Activated CD4-positive, CD25-positive, alpha-beta regulatory T cell (primary cell): ENCODE results near the gene ARHGEF11.

ENCODE experiments used
- DNase-seq, 4 experiments: peaks; one replicate each; lab custom pipeline; 2025; lab: John Stamatoyannopoulos, UW

The ARHGEF11 gene

DNA sequence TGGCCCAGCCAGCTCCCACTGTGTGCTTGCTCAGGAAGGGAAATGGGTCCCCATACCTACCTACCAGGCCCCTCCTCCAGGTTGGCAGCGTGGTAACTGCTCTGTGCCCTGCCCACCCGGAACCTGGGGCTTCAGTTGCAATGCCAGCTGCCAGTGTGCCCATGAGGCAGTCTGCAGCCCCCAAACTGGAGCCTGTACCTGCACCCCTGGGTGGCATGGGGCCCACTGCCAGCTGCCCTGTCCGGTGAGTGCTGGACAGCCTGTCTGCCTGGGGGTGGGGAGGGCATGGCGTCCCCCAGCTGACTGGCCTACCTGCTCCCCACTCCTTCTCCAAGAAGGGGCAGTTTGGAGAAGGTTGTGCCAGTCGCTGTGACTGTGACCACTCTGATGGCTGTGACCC lies 135.9 kb downstream of the ARHGEF11 start:
- DNase-seq, result no peak

DNA sequence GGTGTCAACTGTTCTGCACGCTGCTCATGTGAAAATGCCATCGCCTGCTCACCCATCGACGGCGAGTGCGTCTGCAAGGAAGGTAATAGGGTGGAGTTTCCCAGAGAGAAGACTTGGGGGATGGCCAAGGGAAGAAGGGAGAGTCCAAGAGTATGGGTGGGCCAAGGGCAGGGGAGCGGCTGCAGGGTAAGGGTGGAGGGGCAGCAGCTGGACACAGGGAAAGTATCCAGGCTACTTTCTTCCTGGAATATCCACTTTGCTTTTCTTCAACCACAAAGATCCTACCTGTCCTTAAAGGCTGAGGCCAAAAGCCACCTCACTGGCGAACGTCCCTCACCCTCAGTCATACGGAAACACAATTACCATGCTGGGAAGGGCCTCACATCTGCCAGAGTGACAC lies 136.6 kb downstream of the ARHGEF11 start:
- DNase-seq, result no peak

DNA sequence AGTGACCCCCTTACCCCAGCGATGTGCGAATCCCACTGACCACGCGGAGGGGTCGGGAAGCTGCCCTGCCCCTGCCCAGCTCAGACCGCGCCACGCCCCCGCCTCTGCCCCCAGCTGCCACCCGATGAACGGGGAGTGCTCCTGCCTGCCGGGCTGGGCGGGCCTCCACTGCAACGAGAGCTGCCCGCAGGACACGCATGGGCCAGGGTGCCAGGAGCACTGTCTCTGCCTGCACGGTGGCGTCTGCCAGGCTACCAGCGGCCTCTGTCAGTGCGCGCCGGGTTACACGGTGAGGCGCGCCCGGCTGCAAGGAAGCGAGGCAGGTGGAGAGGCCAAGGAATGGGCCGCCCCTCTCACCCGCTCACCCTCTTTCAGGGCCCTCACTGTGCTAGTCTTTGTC lies 137.0 kb downstream of the ARHGEF11 start:
- DNase-seq, result no peak

DNA sequence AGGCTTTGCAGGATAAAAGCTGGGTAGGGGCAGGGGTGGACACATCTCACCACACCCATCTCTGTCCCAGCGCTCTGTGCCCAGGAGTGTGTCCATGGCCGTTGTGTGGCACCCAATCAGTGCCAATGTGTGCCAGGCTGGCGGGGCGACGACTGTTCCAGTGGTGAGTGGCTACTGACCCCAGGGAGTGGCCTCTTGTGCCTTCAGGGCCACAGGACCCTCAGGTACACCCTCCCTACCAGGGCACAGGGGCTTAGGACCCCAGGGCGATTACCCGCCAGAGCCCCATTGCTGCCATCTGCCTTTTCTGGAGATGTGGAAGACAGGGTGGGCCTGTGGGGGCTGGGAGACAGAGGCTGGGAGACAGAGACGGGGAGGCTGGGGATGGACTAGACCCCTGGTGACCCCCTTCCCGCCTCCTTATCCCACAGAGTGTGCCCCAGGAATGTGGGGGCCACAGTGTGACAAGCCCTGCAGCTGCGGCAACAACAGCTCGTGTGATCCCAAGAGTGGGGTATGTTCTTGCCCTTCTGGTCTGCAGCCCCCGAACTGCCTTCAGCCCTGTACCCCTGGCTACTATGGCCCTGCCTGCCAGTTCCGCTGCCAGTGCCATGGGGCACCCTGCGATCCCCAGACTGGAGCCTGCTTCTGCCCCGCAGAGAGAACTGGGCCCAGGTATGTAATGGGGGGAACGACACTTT lies 139.2 kb downstream of the ARHGEF11 start:
- no peak for DNase-seq

DNA sequence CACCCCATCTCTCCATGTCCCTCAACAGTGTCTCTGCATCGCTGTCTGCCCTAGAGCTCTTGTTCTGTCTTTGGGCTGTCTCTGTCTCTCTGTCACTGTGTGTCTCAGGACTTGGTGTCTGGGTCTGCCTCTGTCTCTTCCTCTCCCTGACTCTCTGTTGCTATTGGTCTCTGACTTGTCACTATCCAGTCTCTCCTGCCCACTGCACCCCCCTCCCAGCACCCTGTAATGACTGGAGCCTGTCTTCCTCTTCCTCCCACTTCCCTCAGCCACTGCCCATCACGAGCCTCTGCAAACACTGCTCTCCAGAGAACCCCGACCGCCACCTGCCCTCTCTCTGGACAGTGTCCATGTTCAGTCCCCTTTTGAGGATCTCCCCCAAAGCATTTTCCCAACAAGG lies 139.9 kb downstream of the ARHGEF11 start:
- DNase-seq, result no peak

DNA sequence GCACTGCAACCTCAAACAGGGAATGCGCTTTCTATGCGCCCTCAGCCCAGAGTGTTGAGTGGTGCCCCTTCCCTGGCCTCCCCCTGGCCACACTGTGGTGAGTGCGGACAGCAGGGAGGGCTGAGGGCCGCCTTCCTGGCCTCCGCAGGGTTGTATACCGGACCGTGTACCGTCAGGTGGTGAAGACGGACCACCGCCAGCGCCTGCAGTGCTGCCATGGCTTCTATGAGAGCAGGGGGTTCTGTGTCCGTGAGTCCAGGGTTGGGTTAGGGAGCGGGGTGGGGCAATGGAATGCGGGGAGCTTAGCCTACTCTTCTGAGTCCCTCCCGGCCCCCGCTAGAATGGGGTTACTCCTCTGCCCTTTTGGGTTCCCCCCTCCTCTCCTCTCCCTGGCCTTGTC lies 140.4 kb downstream of the ARHGEF11 start:
- no peak for DNase-seq

DNA sequence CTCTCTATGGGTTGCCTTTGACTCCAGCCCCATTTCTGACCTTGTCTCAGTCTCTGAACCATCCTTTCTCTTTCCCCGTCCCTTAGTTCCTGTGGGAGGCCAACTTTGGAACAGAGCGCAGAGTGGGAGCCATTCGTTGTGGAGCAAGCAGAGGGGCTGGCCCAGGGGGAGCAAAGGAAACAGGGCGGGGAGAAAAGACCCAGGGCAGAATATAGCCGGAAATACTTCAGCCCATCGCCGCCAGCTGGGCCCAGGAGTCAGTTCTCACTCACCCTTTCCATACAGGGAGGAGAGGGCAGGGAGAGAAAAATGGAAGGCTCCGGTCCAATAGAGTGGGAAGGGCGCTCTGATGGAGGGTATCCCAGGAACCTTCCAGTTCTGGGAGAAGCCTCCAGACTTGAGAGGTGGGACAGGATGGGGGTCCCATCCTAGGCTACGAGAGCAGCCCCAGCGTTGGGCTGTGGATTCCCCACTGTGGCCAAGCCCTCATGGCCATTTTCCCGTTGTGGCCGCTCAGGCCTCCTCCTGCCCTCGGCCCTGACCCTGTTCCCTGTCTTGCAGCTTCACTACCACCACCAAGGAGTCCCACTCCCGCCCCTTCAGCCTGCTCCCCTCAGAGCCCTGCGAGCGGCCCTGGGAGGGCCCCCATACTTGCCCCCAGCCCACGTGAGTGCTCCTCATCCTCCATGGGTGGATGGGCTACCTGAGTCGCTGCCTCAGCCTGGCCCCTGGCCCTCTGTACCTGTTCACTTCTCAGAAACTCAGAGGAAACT lies 141.2 kb downstream of the ARHGEF11 start:
- DNase-seq, result no peak

DNA sequence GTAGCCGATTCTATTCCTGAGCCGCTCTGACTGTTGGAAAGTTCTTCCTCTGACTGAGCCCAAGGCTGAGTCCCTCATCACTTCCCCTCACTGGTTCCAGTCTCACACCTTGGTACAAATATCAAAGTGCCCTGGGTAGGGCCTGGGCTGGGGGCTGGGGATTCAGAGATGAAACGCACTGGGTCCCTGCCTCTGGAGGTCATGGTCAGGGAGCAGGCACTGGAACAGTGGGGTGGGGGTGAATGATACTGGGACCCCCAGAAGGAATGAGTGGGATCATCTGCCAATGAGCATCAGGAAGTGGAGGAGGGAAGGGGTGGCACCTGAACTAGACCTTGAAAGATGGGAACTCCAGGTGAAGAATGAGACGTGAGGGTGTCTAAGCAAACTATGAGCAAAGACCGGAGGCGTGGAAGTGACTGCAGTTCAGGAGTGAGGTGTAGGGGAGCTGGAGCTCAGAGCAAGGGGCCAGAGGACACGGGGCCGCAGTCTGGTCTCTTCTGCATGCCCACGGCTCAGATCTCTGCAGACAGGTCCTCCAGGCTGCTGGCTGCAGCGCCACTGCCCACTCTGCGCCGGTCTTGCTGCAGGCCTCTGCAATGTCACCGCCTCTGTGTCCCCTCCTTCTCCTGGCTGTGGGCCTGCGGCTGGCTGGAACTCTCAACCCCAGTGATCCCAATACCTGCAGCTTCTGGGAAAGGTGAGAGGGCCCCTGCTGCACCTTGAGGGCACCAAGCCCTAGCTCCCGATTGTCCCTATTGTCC lies 142.0 kb downstream of the ARHGEF11 start:
- no peak for DNase-seq

DNA sequence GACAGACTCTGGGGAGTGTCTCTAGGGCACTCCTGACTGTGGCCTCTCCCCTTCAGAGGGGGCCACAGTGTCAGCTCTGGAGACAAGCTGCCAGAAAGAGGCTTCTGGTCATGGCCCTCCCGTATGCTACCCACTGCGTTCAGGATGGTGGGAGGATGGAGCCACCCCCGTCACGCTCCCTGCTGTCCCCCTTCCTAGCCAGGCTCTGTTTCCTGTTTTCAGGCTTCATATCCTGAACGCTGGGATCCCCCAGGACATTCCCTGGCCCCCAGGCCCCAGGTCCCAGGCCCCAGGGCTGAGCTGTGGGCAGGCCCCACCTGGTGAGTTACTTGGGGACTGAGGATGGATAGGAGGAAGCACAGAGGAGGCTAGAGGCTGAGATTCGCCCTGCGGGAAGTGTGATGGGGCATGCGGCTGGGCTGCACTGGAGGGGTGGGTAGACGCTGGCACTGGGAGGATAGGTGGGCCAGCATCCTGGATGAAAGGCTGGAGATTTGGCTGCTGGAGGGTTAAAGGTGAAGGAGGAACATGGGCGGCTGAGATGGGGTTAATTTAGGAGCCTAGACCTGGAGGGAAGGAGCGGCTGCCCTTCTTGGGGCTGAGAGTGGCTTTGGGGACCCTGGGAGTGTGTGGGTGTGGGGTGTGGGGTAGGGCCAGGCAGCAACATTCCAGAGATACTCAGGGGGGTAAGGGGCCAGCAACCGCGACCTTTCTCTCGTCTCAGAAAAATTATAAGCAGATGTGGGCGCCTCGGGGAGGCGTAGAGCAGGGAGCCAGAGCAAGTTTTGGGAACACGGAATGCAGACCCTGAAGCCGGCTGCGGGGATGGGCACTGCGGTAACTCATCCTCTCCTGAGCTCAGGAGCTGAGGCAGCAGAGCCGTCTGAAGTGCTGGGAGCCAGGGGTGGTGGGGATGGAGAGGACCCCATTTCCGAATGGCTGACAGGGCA lies 143.3 kb downstream of the ARHGEF11 start:
- no peak for DNase-seq

DNA sequence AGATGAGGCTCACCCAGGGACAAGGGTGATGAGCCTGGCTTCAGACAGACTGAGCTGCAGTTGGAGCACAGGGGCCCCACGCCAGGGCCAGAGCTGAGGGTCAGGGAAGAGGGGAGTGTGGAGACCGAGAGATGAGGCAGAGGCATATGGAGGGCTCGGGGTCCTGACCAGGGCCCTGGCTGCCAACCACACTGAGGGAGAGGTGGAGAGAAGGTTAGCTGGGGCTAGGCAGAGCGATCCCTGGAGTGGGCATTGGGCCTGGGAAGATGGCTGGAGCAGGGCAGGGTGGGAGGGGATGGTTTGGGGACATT lies 144.0 kb downstream of the ARHGEF11 start:
- no peak for DNase-seq

DNA sequence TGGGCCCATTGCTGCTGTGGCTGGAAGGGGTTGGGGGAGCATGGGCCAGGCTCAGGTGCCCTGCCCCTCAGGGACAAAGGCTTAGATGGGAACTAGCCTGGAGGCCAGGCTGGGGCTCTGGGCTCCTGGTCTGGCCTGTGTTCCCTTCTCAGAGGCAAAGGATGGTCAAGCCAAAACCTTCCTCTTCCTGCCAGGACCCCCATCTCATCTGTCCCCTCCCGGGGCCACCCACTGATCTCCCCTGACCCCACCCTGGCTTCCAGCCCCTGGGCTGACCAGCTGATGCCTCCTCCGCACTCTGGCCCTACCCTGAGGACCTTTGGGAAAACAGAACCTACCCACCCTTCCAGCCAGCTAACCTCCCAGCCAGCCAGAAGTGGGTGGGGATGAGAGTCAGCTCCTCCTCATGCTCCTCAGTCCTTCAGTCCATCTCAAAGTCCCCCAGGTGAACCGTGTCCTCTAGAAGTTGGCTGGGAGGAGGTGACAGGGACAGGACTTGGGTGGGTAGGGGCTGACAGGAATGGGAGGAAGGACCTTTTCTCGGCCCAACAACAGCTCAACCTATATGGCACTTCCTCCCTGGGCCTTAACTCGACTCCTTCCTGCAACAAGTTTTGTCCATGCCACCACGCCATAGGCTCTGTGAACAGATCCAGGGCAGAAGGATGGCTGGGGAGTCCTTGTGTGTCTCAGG lies 144.5 kb downstream of the ARHGEF11 start:
- no peak for DNase-seq

DNA sequence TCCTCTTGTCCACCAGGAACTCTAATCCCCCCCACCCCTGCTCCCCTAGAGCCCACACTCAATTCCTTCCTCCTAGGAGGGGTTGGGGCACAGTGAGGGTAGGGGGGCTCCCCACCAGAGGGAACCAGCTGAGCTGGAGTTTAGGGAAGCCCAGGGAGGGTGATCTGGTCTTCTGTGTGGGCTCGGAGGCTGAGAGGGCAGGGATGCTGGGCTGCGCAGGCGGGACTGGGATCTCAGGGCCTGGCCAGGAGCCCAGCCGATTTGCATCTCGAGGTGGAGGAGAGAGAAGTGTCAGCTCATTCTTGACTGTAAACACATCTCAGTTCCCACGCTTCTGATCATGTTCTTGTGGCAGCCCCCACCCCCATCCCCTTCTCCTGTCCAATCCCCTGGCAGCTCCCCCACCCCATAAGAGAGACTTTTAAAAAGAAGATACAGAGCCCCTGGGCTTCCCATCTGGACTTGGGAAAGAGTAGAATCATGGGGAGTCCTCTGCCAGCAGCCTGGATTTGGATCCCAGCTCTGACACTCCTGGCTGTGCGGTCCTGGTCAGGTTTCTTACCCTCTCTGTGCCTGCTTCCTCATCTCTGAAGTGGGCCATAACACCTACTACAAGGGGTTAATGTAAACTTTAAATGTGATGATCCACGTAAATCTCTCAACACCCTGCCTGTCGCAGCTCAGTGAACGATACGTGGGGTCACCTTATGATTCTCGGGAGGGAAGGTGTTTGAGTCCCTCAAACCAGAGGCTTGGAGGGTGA lies 145.4 kb downstream of the ARHGEF11 start:
- DNase-seq, result no peak

DNA sequence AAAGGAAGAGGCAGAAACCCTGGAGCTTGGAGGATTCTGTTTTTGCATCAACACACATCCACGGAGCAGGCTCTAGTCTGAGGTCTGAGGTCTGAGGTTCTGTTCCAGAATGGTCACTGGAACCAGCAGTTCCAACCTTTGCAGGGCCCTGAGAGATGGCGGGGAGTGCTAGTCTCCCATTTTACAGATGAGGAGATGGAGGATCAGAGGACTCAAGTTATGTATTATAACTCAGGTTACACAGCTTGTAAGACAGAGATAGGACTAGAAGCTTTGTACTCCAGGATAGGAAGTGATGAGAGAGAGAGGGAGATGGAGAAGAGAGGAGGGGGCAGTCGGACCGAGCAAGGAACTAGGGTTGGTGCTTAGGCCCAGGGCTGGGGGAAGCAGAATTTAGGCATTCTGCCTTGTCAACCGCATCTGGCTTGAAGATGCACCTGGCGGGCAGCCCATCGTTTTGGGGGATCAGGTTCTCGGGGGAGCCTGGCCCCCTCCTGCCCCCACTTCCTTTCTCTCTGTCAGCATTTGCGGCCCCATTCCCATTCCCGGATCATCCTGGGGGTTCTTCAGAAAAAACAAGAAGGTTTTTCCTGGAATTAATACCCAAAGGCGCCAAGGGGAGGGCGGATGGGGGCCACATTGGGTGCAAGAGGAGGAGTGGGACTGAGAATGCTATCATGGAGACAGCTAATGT lies 146.4 kb downstream of the ARHGEF11 start:
- DNase-seq, result no peak

DNA sequence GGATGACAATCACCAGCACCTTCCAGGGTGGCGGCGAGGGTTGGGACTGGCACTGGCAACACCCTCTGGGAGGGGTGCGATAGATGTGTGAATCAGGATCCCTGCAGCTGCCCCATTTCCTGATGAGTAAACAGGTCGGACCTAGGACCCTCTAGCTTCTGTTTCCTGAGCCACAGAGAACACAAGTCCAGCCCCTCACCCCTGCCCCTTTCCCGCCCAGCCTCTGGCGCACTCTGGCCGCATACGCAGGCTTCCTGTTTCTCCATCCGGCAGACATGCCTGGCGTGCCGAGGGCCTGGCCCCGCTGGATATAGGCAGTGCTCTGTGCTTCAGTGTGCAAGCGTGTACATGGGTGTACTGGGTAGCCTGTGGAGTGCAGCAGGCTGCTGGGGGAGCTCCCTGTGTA lies 147.4 kb downstream of the ARHGEF11 start:
- no peak for DNase-seq

DNA sequence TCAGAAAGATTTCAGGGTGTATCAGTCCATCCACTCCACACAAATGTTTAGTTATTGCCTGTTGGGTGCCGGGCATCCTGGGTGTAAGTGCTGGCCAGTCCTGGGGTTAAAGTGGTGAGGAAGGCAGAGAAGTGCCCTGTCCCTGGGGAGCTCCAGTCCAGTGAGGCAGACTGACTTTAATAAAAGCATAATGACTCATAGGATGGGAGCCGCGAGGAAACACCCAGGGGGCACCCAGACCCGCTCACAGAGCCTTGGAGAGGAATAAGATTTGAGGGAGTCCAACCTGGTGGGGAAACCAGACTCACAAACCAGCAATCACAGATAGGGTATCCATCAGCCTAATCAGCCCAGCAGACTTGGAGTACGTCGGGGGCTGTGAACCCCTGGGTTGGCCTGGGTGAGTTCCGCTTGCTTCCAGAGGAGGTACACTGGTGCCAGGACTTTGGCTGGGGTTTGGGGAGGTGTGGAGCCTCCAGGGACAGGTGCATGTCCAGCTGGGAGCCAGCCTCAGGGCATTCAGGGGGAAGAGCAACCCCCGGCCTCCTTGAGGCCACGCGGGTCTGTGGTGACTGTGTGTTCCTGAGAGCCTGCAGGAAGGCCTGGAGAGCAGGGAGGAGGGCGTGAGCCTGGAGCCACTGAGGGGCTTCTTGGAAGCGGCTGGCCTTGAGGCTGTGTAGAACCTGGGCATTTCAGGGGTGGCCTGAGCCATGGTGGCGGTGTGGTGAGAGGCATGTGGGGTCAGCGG lies 148.3 kb downstream of the ARHGEF11 start:
- DNase-seq, result no peak

DNA sequence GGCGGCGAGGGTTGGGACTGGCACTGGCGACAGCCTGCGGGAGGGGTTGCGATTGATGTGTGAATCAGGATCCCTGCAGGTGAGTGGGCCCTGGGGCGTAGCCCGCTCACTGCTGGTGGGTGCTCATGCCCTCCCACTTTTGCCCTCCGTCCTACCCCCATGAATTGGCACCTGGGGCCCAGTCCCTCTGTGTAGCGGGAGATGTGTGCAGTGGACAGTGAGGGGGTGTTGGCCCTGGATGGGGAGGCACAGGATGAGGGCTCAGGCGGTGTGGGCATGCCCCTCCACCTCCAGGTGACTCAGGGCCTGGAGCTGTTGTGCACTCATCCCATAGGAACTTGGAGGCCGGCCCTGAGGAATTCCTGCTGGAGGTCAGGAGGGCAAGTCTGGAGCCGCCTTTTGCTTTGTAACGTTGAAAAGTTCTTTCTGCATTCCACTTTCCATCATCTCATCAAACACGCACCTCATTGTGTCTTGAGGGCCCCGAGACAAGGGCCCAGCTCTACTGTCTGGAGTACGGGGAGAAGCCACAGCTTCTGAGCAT lies 149.0 kb downstream of the ARHGEF11 start:
- no peak for DNase-seq

DNA sequence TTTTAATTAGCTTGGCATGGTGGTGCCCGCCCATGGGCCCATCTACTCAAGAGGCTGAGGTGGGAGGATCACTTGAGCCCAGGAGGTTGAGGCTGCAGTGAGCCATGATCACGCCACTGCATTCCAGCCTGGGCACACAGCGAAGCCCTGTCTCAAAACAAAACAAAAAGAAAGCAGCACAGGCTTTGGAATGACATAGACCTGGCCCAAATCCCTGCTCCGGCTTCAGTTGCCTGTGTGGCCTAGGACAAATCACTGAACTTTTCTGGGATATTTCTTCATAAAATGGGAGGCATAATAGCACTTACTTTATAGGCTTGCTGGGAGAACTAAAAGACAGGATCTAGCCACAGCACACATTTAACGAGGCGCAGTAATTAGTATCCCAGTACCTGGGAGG lies 149.6 kb downstream of the ARHGEF11 start:
- no peak for DNase-seq

DNA sequence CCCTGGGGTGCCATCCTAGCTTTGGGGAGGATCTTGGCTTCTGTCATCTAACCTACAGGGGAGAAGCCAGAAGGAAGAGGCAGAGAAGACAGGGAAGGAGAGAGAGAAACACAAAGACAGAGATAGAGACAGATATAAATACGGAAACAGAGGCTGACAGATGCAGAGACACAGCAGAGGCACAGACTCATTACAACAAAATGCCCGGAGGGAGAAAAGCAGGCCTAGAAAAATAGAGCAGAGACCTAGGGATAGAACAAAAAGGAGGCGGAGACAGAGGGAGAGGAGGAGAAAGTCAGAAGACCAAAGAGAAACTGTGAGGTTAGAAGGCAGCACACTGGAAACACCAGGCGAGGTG lies 150.1 kb downstream of the ARHGEF11 start:
- DNase-seq, result no peak
